ENCODE measurements around the gene FAM13A.
"Not testable (repeated sequence)": the region's sequence is repeated elsewhere in the genome, so short reads cannot be mapped to it uniquely, and the experiment has no call there.

FAM13A gene

GRCh38 chr4:89056953-89057398 lies at the start of gene FAM13A:
TSS of gene FAM13A (minus strand) at chr4:89057185. CDS start at chr4:89056964, 221 bp downstream.
- peak; percentile 93 for DNase-seq (ENCODE audit: low spot score)

- DNase-seq (ENCODE audit: low spot score), result no peak
Observed at GRCh38 chr4:89105726-89106125, 48.7 kb upstream of the FAM13A start.

GRCh38 chr4:89101256-89102161 lies 44.5 kb upstream of the FAM13A start:
- peak; percentile 76 for DNase-seq (ENCODE audit: low spot score)

GRCh38 chr4:89100853-89101252 lies 43.9 kb upstream of the FAM13A start:
- no peak for DNase-seq (ENCODE audit: low spot score)

GRCh38 chr4:89099471-89099870 lies 42.5 kb upstream of the FAM13A start:
- DNase-seq (ENCODE audit: low spot score), result no peak

GRCh38 chr4:89099034-89099433 lies 42.0 kb upstream of the FAM13A start:
- DNase-seq (ENCODE audit: low spot score), result no peak

GRCh38 chr4:89078300-89078699 lies 21.3 kb upstream of the FAM13A start:
- no peak for DNase-seq (ENCODE audit: low spot score)

- peak; percentile 77 for DNase-seq (ENCODE audit: low spot score)
Observed at GRCh38 chr4:89077761-89078160, 20.8 kb upstream of the FAM13A start.

- peak; percentile 19 for DNase-seq (ENCODE audit: low spot score)
Observed at GRCh38 chr4:89072921-89073320, 15.9 kb upstream of the FAM13A start.

- no peak for DNase-seq (ENCODE audit: low spot score)
Observed at GRCh38 chr4:89071311-89071710, 14.3 kb upstream of the FAM13A start.

GRCh38 chr4:89070041-89070440 lies 13.1 kb upstream of the FAM13A start:
- no peak for DNase-seq (ENCODE audit: low spot score)

GRCh38 chr4:89069481-89069880 lies 12.5 kb upstream of the FAM13A start:
- DNase-seq (ENCODE audit: low spot score), result no peak

- DNase-seq (ENCODE audit: low spot score), result peak; percentile 22
Observed at GRCh38 chr4:89067417-89067816, 10.4 kb upstream of the FAM13A start.

GRCh38 chr4:89064848-89065247 lies 7.9 kb upstream of the FAM13A start:
- peak; percentile 92 for DNase-seq (ENCODE audit: low spot score)

GRCh38 chr4:89057844-89058243 lies 859 bp upstream of the FAM13A start:
- DNase-seq (ENCODE audit: low spot score), result not testable (repeated sequence)

- no peak for DNase-seq (ENCODE audit: low spot score)
Observed at GRCh38 chr4:89056292-89056952, 563 bp downstream of the FAM13A start.

GRCh38 chr4:89055157-89056080 lies 1.6 kb downstream of the FAM13A start:
- peak; percentile 26 for DNase-seq (ENCODE audit: low spot score)

- no peak for DNase-seq (ENCODE audit: low spot score)
Observed at GRCh38 chr4:89054627-89055026, 2.4 kb downstream of the FAM13A start.

- no peak for DNase-seq (ENCODE audit: low spot score)
Observed at GRCh38 chr4:89049853-89050252, 7.1 kb downstream of the FAM13A start.

- no peak for DNase-seq (ENCODE audit: low spot score)
Observed at GRCh38 chr4:89048906-89049601, 7.9 kb downstream of the FAM13A start.

GRCh38 chr4:89044147-89044900 lies 12.7 kb downstream of the FAM13A start:
- DNase-seq (ENCODE audit: low spot score), result no peak

Measured in kidney tubule cell (primary cell).